ENCODE results near the gene ZNF709.

The ZNF709 gene

GRCh38 chr19:12484371-12485051 lies at the start of gene ZNF709:
TSS of gene ZNF709 (minus strand) at chr19:12484816. CDS start at chr19:12484657, 159 bp downstream.
- TF ChIP-seq, protein P1, sequence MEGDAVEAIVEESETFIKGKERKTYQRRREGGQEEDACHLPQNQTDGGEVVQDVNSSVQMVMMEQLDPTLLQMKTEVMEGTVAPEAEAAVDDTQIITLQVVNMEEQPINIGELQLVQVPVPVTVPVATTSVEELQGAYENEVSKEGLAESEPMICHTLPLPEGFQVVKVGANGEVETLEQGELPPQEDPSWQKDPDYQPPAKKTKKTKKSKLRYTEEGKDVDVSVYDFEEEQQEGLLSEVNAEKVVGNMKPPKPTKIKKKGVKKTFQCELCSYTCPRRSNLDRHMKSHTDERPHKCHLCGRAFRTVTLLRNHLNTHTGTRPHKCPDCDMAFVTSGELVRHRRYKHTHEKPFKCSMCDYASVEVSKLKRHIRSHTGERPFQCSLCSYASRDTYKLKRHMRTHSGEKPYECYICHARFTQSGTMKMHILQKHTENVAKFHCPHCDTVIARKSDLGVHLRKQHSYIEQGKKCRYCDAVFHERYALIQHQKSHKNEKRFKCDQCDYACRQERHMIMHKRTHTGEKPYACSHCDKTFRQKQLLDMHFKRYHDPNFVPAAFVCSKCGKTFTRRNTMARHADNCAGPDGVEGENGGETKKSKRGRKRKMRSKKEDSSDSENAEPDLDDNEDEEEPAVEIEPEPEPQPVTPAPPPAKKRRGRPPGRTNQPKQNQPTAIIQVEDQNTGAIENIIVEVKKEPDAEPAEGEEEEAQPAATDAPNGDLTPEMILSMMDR (IDR thresholded peaks at IDR 0.05; ENCODE audit: low read length): no peak
- TF ChIP-seq EZH2 (optimal IDR thresholded peaks at IDR 0.05; ENCODE audit: low read depth, low read length): no peak
- no peak for TF ChIP-seq EZH2phosphoT487 (IDR thresholded peaks at IDR 0.05; ENCODE audit: low read length)
- H3K36me3 ChIP-seq (replicated peaks; ENCODE audit: insufficient read depth, low read length): no peaks in the 10 kb centered on the region
- H3K79me2 ChIP-seq (ENCODE audit: low read length): peaks cover 47% of the 10 kb centered on the region
- peak within 1 kb of the TSS; percentile 95 for H3K4me3 ChIP-seq (ENCODE audit: low read length)
- H3K9me2 ChIP-seq (replicated peaks; ENCODE audit: insufficient read depth, low read length): no peaks in the 10 kb centered on the region
- no peaks in the 10 kb centered on the region for H3K9me3 ChIP-seq (replicated peaks; ENCODE audit: insufficient read depth, low read length)
- H3K4me1 ChIP-seq (ENCODE audit: low read length): peaks cover 32% of the 10 kb centered on the region
- peak within 1 kb of the TSS; percentile 91 for H2AFZ ChIP-seq (ENCODE audit: low read length)
- H3K9ac ChIP-seq (ENCODE audit: low read length): peak within 1 kb of the TSS; percentile 90
- no peaks in the 10 kb centered on the region for H4K20me1 ChIP-seq (ENCODE audit: insufficient read depth, low read length)
- no peaks in the 10 kb centered on the region for H3K27me3 ChIP-seq (replicated peaks; ENCODE audit: insufficient read depth, low read length)
- peaks cover 31% of the 10 kb centered on the region for H3F3A ChIP-seq (ENCODE audit: insufficient read depth, low read length)
- DNase-seq: peak; percentile 92
- peak within 1 kb of the TSS; percentile 98 for H3K27ac ChIP-seq (ENCODE audit: low read length)
- H3K4me2 ChIP-seq (ENCODE audit: low read depth, low read length): peak within 1 kb of the TSS; percentile 84

GRCh38 chr19:12527034-12527836 lies 42.6 kb upstream of the ZNF709 start:
- H3K4me2 ChIP-seq (ENCODE audit: low read depth, low read length): no peak overlapping the region
- H3F3A ChIP-seq (ENCODE audit: insufficient read depth, low read length): 0 out of 2 replicates have a peak, but pooled peaks cover 3% of the 10 kb centered on the region
- H3K79me2 ChIP-seq (ENCODE audit: low read length): peaks cover 6% of the 10 kb centered on the region; the same call in 1 of the 2 replicates
- no peaks in the 10 kb centered on the region; the same call in 1 of the 2 replicates for H3K9me3 ChIP-seq (replicated peaks; ENCODE audit: insufficient read depth, low read length)
- H3K9ac ChIP-seq (ENCODE audit: low read length): no peak overlapping the region
- H3K9me2 ChIP-seq (replicated peaks; ENCODE audit: insufficient read depth, low read length): no peaks in the 10 kb centered on the region
- no peaks in the 10 kb centered on the region for H3K27me3 ChIP-seq (replicated peaks; ENCODE audit: insufficient read depth, low read length)
- TF ChIP-seq, protein P1 (IDR thresholded peaks at IDR 0.05; ENCODE audit: low read length): no peak
- TF ChIP-seq EZH2phosphoT487 (IDR thresholded peaks at IDR 0.05; ENCODE audit: low read length) (no peak), EZH2 (optimal IDR thresholded peaks at IDR 0.05; ENCODE audit: low read depth, low read length) (no peak)
- no peaks in the 10 kb centered on the region for H3K4me1 ChIP-seq (ENCODE audit: low read length)
- H3K4me3 ChIP-seq (ENCODE audit: low read length): no peak overlapping the region
- H4K20me1 ChIP-seq (ENCODE audit: insufficient read depth, low read length): no peaks in the 10 kb centered on the region
- H3K36me3 ChIP-seq (replicated peaks; ENCODE audit: insufficient read depth, low read length): peaks cover 44% of the 10 kb centered on the region
- DNase-seq: no peak
- no peak overlapping the region for H2AFZ ChIP-seq (ENCODE audit: low read length)
- no peak overlapping the region for H3K27ac ChIP-seq (ENCODE audit: low read length)

DNA sequence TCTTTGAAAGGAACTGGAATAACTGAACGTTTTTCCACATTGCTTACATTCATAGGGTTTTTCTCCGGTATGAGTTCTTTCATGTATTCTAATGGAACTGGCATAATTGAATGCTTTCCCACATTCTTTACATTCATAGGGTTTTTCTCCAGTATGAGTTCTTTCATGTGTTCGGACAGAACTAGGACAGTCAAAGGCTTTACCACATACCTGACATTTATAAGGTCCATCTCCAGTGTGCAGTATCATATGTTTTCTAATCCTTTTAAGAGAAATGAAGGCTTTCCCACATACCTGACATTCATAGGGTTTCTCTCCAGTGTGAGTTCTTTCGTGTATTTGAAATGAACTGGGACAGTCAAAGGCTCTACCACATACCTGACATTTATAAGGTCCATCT lies 41.9 kb upstream of the ZNF709 start:
- Histone ChIP-seq H3K4me3 (ENCODE audit: low read length) (no peak overlapping the region), H3F3A (ENCODE audit: insufficient read depth, low read length) (0 out of 2 replicates have a peak, but pooled peaks cover 3% of the 10 kb centered on the region), H3K27me3 (replicated peaks; ENCODE audit: insufficient read depth, low read length) (no peaks in the 10 kb centered on the region), H4K20me1 (ENCODE audit: insufficient read depth, low read length) (no peaks in the 10 kb centered on the region), H2AFZ (ENCODE audit: low read length) (no peak overlapping the region), H3K9me3 (replicated peaks; ENCODE audit: insufficient read depth, low read length) (no peaks in the 10 kb centered on the region; the same call in 1 of the 2 replicates), H3K27ac (ENCODE audit: low read length) (no peak overlapping the region), H3K36me3 (replicated peaks; ENCODE audit: insufficient read depth, low read length) (peaks cover 44% of the 10 kb centered on the region), H3K4me2 (ENCODE audit: low read depth, low read length) (no peak overlapping the region), H3K79me2 (ENCODE audit: low read length) (peaks cover 6% of the 10 kb centered on the region; the same call in 1 of the 2 replicates), H3K4me1 (ENCODE audit: low read length) (no peaks in the 10 kb centered on the region), H3K9me2 (replicated peaks; ENCODE audit: insufficient read depth, low read length) (no peaks in the 10 kb centered on the region), H3K9ac (ENCODE audit: low read length) (no peak overlapping the region)
- TF ChIP-seq, protein P1 (IDR thresholded peaks at IDR 0.05; ENCODE audit: low read length): no peak
- TF ChIP-seq EZH2phosphoT487 (IDR thresholded peaks at IDR 0.05; ENCODE audit: low read length) (no peak), EZH2 (optimal IDR thresholded peaks at IDR 0.05; ENCODE audit: low read depth, low read length) (no peak)
- DNase-seq: no peak

All from MM.1S (cell line).